Mesothelial cell of epicardium (in vitro differentiated cells): ENCODE data around the gene SAP30BP. TPM values are rescaled to one million over a fixed set of nuclear protein-coding genes. Genes with fewer than 3 reads are reported as not detected.

Experiments
- DNase-seq, 2 experiments: peaks; one replicate each; pipeline ENCODE4 v3.0.0; 2021; ENCODE audit warnings: low spot score in 2 of 2; ENCODE audit not compliant: unreplicated experiment in 2 of 2
- H3K27ac Mint-ChIP-seq: 2 replicates; pipeline ENCODE4 v1.8.0; 2021; ENCODE audit warnings: mixed read lengths
- H3K27me3 Mint-ChIP-seq: 2 replicates; pipeline ENCODE4 v1.8.0; 2021; ENCODE audit warnings: low read depth, mixed read lengths
- H3K36me3 Mint-ChIP-seq: 2 replicates; pipeline ENCODE4 v1.8.0; 2021; ENCODE audit warnings: mixed read lengths
- H3K4me1 Mint-ChIP-seq: 2 replicates; pipeline ENCODE4 v1.8.0; 2021; ENCODE audit warnings: mixed read lengths
- H3K4me3 Mint-ChIP-seq: 2 replicates; pipeline ENCODE4 v1.8.0; 2021; ENCODE audit warnings: mild to moderate bottlenecking, moderate library complexity, mixed read lengths
- H3K9me3 Mint-ChIP-seq: 2 replicates; pipeline ENCODE4 v1.8.0; 2021; ENCODE audit warnings: mixed read lengths
- CTCF ChIP-seq: fragments of 200-600 bp; sonication (generic); IDR thresholded peaks from one replicate; pipeline ENCODE4 v1.5.0; 2021; ENCODE audit warnings: antibody characterized with exemption; ENCODE audit not compliant: unreplicated experiment
- total RNA-seq: library from RNA; stranded (reverse); gene quantifications from 3 replicates; pipeline ENCODE4 v1.2.1, GENCODE V29; 2021

Gene SAP30BP
- total RNA-seq, 1 donor from 2014 or later: 96.0 TPM

GRCh38 chr17:75631353-75631752 lies 35.8 kb upstream of the SAP30BP start:
- Mint-ChIP-seq H3K27ac (no peak overlapping the region), H3K4me3 (no peak overlapping the region), H3K27me3 (no peaks in the 10 kb centered on the region), H3K9me3 (no peaks in the 10 kb centered on the region), H3K4me1 (peaks cover 21% of the 10 kb centered on the region), H3K36me3 (peaks cover 2% of the 10 kb centered on the region)
- DNase-seq: no peak
- no peak for TF ChIP-seq CTCF

DNA sequence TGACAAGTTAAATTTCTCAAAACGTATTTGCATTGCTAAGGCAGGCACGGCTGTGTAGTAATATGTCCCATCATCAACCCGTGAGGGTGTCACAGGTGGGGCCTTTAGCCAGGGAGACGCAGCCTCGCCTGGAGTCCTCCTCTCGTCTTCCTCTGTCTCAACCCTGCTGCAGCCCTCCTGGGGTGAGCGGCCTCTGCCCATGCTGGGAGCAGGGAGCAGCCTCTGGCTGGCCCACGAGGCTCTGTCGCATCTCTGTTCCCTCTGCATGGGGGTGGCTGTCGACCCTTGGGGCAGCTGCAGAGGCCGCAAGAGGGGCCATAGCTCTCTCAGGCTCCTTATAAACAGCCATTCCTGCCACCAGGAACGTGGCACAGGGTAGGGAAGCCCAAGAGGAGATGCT lies 34.7 kb upstream of the SAP30BP start:
- TF ChIP-seq CTCF: no peak
- Mint-ChIP-seq H3K27me3 (no peaks in the 10 kb centered on the region), H3K4me3 (no peak overlapping the region), H3K9me3 (no peaks in the 10 kb centered on the region), H3K27ac (no peak overlapping the region), H3K36me3 (peaks cover under 1% of the 10 kb centered on the region), H3K4me1 (peaks cover 21% of the 10 kb centered on the region)
- no peak for DNase-seq

DNA sequence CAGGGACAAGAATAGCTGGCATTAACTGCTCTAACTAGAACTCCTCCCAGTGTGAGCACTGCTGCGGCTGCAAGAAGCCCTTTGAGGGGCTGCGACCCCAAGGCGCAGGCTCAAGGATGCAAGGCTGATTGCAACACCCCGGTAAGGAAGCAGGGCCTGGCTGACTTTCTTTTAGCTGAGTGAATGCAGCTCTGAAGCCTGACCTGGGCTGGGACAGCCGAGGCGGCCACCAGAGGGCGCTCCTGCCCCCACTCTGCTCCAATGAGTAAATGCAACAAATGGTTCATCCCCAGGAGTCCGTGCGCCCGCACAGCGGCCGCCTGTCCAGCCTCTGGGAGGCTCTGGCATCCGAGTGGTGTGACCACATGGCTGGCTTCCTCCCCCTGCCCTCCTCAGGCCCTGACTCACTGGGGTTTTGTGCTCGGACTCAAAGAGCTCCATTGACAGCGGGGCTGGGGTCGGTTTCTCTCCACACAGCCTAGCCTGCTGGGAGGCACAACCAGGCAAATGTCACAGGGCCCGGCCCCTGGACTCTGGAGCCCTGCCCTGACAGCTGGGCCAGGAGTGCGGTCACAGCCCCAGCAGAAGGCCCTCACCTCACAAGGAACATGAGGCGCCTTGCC lies 34.2 kb upstream of the SAP30BP start, which contains the start of gene SMIM5:
Gene SMIM5, plus strand, starts transcription at position 572 of the 623 bp plus-strand sequence. CDS start 6,768 bp downstream, outside the sequence.
- Mint-ChIP-seq H3K27ac (peak within 1 kb of the TSS; percentile 82), H3K9me3 (no peaks in the 10 kb centered on the region)
- DNase-seq: peak; percentile 67 to 93

DNA sequence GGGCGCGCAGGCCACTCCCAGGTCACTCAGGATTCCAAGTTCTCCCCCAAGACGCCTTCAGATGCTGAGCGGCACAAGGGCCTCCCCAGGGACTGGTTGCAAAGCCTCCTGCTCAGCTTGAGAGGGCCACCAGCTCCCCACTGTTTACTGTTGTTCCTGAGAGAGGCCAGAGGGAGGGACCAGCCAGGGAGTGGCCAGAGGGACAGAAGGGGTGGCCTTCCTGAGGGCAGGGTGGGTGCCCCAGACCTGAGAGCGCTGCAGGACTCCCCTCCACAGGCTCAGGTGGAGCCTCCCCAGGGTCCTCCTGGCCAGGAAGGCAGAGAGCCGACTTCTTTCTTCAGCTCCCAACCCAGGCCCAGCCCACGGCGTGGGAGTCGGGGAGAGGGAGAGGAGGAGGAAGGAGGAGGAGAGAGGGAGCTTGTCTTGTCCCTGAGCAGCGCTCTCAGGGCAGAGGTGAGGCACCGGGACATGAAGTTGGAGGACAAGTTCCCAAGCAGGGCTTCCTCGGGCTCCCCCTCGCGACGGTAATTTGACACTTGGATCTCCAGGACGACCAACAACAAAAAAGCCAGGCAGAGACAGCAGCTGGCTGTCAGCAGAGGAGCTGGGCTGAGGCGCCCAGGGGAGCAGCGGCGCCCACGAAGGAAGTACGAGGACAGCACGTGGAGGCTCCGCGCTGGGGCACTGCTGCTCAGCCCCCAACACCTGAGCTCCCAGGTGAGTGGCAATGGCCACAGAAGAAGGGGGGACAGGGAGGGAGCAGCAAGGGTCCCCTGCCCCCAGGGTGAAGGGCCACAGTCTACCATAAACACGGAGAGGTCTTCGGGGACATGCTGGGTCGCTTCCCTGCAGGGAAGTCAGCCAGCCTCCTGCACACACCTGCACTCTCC lies 33.4 kb upstream of the SAP30BP start:
- Mint-ChIP-seq H3K9me3 (no peaks in the 10 kb centered on the region), H3K27ac (peak overlapping the region; percentile 82), H3K4me1 (peaks cover 21% of the 10 kb centered on the region), H3K27me3 (no peaks in the 10 kb centered on the region), H3K36me3 (no peaks in the 10 kb centered on the region), H3K4me3 (peak overlapping the region; percentile 50)
- peak; percentile 66 to 91 for DNase-seq
- TF ChIP-seq CTCF: peak; percentile 45

More for the DNA sequence above, 34.2 kb upstream of the SAP30BP start, which contains the start of gene SMIM5:
- Mint-ChIP-seq H3K4me3 (peak within 1 kb of the TSS; percentile 50), H3K4me1 (peaks cover 21% of the 10 kb centered on the region), H3K27me3 (no peaks in the 10 kb centered on the region), H3K36me3 (no peaks in the 10 kb centered on the region)
- peak; percentile 89 for TF ChIP-seq CTCF

DNA sequence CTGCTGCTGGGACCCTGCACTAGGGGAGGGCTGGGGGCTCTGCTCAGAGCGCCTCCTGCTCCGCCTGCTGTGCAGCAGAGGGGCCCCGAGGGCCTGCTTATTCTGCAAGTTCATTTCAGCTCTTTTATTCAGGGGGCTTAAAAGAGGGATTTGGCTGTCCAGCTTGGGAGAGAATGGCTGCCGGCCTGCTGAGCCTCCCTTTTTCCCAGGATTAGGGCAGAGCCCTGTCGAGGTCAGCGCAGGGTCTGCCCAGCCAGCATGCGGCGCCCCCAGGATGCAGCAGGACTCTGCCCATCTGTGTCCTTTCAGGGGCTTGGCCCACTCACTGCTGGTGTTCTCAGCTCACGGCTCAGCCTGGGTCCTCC lies 32.8 kb upstream of the SAP30BP start:
- Mint-ChIP-seq H3K36me3 (no peaks in the 10 kb centered on the region), H3K9me3 (no peaks in the 10 kb centered on the region), H3K4me3 (no peak overlapping the region), H3K4me1 (peaks cover 21% of the 10 kb centered on the region), H3K27ac (no peak overlapping the region), H3K27me3 (no peaks in the 10 kb centered on the region)
- no peak for DNase-seq
- TF ChIP-seq CTCF: no peak
